ENCODE results near the gene CD44.

Gene CD44

GRCh38 chr11:35160902-35161597 is 22.1 kb downstream of the CD44 start:
- no peak for DNase-seq

DNA sequence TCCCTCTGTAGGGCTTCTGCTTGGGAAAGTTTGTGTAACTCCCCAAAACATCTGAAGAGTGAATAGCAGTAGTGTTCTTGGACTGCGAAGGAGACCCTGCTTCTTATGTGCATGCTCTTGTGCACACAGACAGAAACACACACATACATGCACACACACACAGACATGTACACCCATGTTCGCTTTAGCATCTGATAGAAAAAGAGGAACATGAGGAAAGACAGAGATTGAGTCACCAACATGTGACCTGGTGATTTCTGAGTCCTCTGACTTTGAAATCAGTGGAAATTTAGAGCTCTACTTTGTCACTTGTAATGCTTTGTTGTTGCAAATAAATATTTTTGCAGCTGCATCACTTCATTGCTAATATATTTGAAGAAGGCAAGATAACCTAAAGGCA is 23.8 kb downstream of the CD44 start:
- no peak for DNase-seq

DNA sequence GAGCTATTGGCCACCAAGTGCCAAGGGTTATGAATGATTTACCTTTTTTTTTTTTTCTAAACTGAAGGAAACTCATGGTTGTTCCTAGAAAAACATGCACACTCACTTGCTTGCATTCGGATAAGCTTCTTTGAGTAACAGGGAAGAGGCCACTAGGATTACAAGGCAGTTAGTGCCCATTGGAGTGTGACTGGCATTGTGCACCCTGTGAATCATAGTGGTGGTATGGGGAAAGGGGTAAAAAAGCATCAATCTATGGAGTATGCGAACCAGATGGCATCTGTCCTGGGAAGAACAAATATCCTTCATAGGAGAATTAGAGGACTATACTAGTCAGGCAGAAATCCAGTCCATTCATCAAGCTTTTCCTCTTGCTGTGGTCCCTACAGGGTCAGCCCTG is 24.2 kb downstream of the CD44 start:
- no peak for DNase-seq

- DNase-seq = no peak
These were observed 24.9 kb downstream of the CD44 start for GRCh38 chr11:35163702-35164496.

- DNase-seq = no peak
These were observed 26.1 kb downstream of the CD44 start for GRCh38 chr11:35165030-35165422.

DNA sequence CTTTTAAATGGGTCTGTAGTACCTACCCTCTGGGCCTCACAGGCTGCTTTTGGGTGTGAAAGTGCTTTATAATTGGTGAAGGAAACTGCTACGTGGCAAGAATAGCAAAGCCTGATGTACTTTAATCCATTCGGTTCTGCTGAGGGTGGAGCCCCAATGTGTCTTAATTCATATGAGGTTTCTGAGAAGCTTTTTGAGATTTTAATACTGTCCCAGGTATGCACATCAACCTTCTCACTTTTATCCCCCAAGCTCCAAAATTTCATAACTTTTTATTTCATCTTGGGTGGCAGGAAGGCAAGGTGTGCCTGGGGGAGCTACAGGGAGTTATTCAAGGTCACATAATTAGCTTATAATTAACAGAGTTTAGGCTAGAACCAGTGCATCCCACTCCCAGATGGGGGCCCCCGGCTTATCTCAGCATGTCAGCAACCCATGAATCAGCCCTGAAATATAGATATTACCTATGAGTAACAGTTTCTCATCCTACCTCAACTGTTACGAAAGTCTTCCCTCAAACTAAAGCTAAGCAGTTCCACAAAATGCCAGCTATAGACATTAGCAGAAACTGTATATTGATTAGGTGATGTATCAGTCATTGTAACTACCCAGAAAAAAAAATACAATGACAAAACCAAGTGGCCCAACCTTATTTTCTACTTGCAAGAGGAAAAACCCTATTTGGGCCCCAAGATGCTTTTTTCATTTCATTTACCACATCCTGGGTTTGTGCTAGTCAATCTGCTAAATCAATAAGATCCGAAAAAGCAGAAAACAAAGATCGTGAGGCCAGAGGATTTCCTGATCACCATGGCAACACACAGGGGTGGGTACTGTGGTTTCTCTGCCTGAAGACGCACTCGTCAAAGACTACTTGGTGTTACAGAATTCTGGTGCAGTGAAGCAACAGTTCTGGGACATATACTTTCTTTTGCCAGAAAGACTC is 26.7 kb downstream of the CD44 start:
- DNase-seq = peak; percentile 71

DNA sequence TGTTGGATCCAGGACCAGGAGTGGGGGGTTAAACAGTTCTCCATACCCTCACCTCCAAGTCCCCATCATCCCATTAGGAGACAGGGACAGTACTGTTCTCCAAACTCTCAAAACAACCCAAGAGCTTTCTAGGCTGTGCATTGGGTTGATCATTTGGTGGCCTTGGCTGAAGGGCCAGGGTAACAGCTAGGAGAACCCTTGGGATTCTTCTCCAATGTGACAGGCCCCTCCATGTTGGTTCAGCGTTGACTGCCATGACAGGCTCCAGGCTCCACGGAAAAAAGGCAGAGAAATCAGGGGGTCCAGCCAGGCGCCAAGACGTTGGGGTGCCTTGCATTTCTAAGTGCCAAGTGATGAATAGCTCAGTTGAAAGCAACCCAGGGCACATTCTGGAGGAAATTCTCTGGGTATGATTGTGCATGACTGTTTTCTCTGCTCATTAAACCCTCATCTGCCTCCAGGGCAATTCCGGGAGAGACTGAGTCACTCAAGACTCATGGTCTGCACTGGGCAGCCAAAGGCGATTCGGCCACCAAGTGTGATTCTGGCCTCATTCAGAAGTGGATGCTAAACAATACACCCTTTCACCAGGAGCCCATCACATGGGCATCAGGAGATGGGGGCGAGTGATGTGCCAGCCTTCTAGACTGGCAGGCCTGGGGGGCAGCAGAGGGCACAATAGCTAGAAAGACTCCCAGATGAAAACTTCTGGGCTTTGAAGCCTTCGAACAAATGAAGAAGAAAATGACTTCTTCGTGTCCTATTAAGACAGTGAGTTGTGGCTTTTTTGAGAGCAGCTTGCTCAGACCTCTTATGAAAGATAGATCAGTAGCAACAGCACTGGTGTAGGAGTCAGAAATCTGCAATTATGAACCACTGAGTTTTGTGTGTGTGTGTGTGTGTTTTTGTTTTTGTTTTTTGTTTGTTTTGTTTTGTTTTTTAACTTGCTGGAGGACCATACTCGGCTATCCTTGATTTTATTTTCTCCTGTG is 27.7 kb downstream of the CD44 start:
- DNase-seq = peak; percentile 57

DNA sequence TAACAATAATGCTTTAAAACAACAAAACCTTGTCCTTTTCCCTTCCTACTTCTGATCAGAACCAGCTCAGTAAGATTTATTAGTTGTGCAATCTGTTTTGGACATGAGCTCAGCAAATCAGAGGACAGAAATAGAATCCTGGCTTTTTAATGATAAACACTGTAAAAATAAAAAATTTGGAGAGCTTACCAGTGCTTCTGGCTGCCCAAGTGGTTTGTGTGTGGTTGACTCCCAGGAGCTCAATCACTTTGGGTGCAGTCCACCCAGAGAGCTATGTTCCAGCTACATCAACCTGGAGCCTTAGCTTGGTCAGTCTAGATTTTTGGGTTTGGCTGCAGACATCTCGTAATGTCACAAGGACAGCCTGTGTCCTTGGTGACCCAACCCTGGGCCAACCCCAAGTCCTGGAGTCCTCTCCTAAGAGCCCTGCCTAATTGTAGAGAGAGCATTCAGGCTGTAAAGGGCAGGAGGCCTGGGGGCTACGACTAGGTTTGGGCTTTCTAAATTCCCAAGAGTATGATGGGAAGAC is 28.5 kb downstream of the CD44 start:
- DNase-seq = no peak

GRCh38 chr11:35168671-35169070 is 29.7 kb downstream of the CD44 start:
- DNase-seq = no peak

- no peak for DNase-seq
These were observed 30.1 kb downstream of the CD44 start for GRCh38 chr11:35169112-35169511.

- no peak for DNase-seq
These were observed 30.8 kb downstream of the CD44 start for GRCh38 chr11:35169754-35170153.

GRCh38 chr11:35170503-35170902 is 31.5 kb downstream of the CD44 start:
- DNase-seq = no peak

GRCh38 chr11:35171226-35171625 is 32.3 kb downstream of the CD44 start:
- no peak for DNase-seq

DNA sequence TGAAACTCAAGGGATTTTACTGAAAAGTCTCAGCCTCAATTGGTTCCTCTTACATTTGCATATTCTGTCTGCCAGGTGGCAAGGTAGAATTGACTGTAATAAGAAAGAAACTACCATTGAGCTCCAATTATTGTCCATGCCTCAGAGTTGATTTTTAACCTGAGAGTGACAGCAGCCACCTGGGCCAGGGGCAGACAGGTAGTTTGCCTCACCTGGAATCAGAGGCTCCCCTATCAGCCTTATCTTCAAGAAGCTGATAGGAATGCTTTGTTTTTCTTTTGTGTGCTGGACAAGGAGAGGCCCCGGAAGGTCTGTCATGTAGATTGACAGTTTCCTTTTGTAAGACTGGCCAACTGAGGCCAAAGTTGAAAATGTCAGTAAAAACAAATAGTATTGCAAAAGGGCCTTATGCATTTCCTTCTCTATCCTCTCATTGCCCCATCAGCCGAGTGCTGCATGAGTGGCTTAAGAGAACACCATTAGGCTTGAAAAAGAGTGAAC is 34.1 kb downstream of the CD44 start:
- no peak for DNase-seq

DNA sequence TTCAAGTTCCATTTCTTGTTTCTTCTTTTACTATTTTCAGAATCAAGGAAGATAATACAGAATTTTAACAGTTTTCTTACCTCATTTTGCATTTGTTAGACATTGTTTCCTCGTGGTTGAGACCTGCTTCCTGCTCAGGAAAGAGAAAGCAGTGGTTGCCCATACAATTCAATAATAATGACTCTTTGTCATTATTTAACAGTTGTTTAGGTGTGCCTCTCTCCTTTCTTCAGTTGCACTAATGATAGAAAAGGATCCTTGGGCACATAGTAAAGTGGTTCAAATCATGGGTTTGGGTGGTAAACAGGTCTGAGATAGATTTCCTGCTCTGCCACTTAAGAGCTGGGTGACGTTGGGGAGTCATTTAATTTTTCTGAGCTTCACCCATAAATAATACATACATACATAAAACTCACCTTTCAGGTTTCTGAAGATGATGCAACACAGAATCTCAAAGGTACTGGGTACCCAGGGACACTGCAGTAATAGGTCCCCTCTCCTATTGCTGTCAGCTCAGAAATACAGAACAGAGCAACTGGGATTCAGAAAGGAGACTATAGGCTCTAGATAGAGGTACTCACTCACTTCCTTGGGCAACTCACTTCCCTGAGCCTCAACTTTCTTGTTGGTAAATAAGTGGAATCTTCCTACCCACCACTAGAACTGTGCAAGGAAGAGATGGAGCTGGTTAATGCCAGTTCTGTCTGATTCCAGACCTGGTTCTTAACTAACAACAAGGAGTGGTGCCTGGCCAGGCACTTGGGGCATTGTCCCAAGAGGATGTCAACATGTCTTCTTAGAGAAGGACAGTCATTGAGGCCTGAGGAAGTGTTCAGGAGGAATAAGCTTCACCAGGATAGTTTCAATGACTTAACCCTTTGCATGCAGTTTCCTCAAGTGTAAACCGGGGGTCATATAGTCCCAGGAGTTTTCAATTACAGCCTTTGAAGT is 34.9 kb downstream of the CD44 start:
- no peak for DNase-seq

- DNase-seq = no peak
These were observed 35.7 kb downstream of the CD44 start for GRCh38 chr11:35174666-35175065.

GRCh38 chr11:35177370-35177769 is 38.4 kb downstream of the CD44 start:
- DNase-seq = no peak

DNA sequence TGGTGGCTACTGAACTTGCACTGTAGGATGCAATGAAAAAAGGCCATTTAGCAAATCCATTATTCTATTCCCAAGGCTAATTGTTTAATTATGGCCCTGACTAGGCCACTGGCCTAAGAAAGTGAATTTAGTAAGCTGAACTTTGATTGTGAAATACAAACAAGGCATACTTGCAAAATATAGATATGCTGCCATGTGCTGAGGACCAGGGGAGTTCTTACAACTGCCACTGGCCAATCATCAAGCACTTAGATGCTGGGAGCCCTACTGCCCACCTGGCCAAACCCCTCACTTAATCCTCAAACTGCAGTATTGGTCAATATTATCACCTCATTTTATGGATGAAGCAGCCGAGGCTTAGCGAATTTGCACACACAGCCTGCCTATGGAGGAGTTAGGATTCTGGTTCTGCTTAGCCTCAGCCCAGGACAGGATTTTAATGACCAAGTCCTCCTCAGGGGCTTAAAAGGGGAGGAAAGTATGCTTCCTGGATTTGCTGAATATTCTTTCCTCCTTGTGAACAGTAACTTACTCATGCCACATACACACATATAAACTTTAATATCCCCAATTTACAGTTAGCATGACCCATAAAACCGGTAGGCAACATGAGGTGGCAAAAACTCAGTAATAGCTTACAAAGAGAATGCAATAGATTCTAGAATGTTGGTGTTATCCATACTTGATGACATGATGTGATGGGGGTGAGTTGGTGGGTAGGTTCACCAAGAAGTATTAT is 39.3 kb downstream of the CD44 start:
- no peak for DNase-seq

DNA sequence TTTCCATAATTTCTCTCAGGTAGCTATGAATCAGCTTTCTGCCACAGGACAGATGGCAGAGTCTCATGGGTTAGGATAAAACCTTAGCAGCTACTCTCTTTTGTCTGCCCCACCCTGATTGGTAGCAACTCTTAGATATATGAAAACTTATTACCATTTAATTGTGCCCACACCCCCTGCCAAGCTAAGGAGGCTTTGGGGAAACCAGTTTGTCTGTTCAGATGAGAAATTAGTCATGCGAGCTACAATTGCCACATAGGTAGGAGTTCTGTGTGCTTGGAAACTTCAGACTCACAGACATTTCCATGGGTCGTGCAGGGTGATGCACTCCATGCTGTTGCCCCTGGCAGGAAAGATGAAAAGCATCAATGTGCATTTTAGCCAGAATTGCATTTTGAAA is 39.9 kb downstream of the CD44 start:
- no peak for DNase-seq

Measured in activated T-cell treated with anti-CD3 and anti-CD28 coated beads, Interleukin-2, amount 50 U/mL, for 1 hour (primary cell).